Measurements from ENCODE around the gene WDR19.
"Not testable (repeated sequence)": the region's sequence is repeated elsewhere in the genome, so short reads cannot be mapped to it uniquely, and the experiment has no call there.

Gene WDR19

GRCh38 chr4:39181905-39182638 lies at the start of gene WDR19:
WDR19 (plus strand) TSS chr4:39182529; CDS start chr4:39182558, 29 bp downstream.
- DNase-seq (ENCODE audit: low read depth, low spot score), result peak; percentile 94
- Histone ChIP-seq H3K9ac (ENCODE audit: insufficient read length) (peak within 1 kb of the TSS; percentile 77), H3K36me3 (ENCODE audit: insufficient read depth, low read length) (peaks cover 7% of the 10 kb centered on the region; the same call in 1 of the 2 replicates), H3K4me3 (peak within 1 kb of the TSS; percentile 99), H3K9me3 (ENCODE audit: low read depth, low read length) (no peaks in the 10 kb centered on the region), H3K27ac (peak within 1 kb of the TSS; percentile 77; the same call in 1 of the 2 replicates)
- TF ChIP-seq POLR2AphosphoS5 (IDR thresholded peaks at IDR 0.05; ENCODE audit: borderline replicate concordance, low read depth, low read length), result peak; percentile 60
- TF ChIP-seq EZH2 (IDR thresholded peaks at IDR 0.05), result no peak
- TF ChIP-seq FOXP2 (optimal IDR thresholded peaks at IDR 0.05; ENCODE audit: control extremely low read depth, extremely low read length, insufficient read depth), result peak; percentile 58

DNA sequence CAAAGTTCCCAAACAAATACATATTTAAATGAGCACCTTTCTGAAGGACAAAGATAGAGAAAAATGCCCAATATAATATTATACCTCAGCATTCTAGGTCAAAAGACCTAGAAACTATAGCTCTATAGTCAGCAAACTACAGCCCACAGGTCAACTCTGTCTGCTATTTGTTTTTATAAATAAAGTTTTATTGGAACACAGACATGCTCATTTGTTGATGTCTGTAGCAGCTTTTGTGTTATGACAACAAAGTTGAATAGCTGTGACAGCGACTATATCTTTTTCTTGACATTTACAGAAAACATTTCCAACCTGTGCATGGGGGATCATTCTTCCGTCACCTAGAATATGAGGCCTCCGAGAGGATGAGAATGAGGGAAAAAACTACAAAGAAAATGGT lies 48.7 kb upstream of the WDR19 start:
- no peak overlapping the region for H3K27ac ChIP-seq

GRCh38 chr4:39134683-39135306 lies 47.5 kb upstream of the WDR19 start:
- DNase-seq (ENCODE audit: low read depth, low spot score), result no peak
- no peak overlapping the region for H3K9ac ChIP-seq (ENCODE audit: insufficient read length)
- peak overlapping the region; percentile 43; the same call in 1 of the 2 replicates for H3K4me3 ChIP-seq

More for the DNA sequence above, 48.7 kb upstream of the WDR19 start:
- Histone ChIP-seq H3K9ac (ENCODE audit: insufficient read length) (no peak overlapping the region), H3K36me3 (ENCODE audit: insufficient read depth, low read length) (no peaks in the 10 kb centered on the region), H3K9me3 (ENCODE audit: low read depth, low read length) (no peaks in the 10 kb centered on the region), H3K4me3 (no peak overlapping the region)
- no peak for DNase-seq (ENCODE audit: low read depth, low spot score)
- TF ChIP-seq EZH2 (IDR thresholded peaks at IDR 0.05) (no peak), POLR2AphosphoS5 (IDR thresholded peaks at IDR 0.05; ENCODE audit: borderline replicate concordance, low read depth, low read length) (no peak), FOXP2 (optimal IDR thresholded peaks at IDR 0.05; ENCODE audit: control extremely low read depth, extremely low read length, insufficient read depth) (no peak)

DNA sequence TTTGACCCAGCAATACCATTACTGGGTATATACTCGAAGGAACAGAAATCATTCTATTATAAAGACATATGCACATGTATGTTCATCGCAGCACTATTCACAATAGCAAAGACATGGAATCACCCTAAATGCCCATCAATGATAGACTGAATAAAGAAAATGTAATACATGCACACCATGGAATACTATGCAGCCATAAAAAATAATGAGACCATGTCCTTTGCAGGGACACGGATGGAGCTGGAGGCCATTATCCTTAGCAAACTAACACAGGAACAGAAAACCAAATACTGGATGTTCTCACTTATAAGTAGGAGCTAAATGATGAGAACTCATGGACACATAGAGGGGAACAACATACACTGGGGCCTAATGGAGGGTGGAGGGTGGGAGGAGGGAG lies 44.1 kb upstream of the WDR19 start:
- not testable (repeated sequence) for H3K4me3 ChIP-seq; H3K27ac ChIP-seq; H3K36me3 ChIP-seq (ENCODE audit: insufficient read depth, low read length); H3K9ac ChIP-seq (ENCODE audit: insufficient read length); H3K9me3 ChIP-seq (ENCODE audit: low read depth, low read length); DNase-seq (ENCODE audit: low read depth, low spot score)

More at GRCh38 chr4:39134683-39135306, 47.5 kb upstream of the WDR19 start:
- Histone ChIP-seq H3K36me3 (ENCODE audit: insufficient read depth, low read length) (no peaks in the 10 kb centered on the region), H3K9me3 (ENCODE audit: low read depth, low read length) (no peaks in the 10 kb centered on the region), H3K27ac (no peak overlapping the region)
- TF ChIP-seq POLR2AphosphoS5 (IDR thresholded peaks at IDR 0.05; ENCODE audit: borderline replicate concordance, low read depth, low read length) (no peak), FOXP2 (optimal IDR thresholded peaks at IDR 0.05; ENCODE audit: control extremely low read depth, extremely low read length, insufficient read depth) (no peak), EZH2 (IDR thresholded peaks at IDR 0.05) (no peak)

- DNase-seq (ENCODE audit: low read depth, low spot score), result no peak
- Histone ChIP-seq H3K9ac (ENCODE audit: insufficient read length) (no peak overlapping the region), H3K36me3 (ENCODE audit: insufficient read depth, low read length) (no peaks in the 10 kb centered on the region), H3K27ac (no peak overlapping the region), H3K9me3 (ENCODE audit: low read depth, low read length) (no peaks in the 10 kb centered on the region), H3K4me3 (no peak overlapping the region)
- TF ChIP-seq EZH2 (IDR thresholded peaks at IDR 0.05) (no peak), FOXP2 (optimal IDR thresholded peaks at IDR 0.05; ENCODE audit: control extremely low read depth, extremely low read length, insufficient read depth) (no peak), POLR2AphosphoS5 (IDR thresholded peaks at IDR 0.05; ENCODE audit: borderline replicate concordance, low read depth, low read length) (no peak)
Observed at GRCh38 chr4:39146211-39146610, 36.1 kb upstream of the WDR19 start.

DNA sequence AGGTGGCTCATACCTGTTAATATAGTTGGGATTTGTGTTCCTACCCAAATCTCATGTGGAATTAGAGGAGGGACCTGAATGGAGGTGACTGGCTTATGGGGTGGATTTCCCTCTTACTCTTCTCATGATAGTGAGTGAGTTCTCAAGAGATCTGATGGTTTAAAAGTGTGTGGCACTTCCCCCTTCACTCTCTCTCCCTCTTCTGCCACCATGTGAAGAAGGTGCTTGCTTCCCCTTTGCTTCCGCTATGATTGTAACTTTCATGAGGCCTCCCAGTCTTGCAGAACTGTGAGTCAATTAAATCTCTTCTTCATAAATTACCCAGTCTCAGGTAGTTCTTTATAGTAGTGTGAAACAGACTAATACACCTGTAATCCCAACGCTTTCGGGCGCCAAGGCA lies 28.3 kb upstream of the WDR19 start:
- H3K27ac ChIP-seq, result no peak overlapping the region
- no peak for DNase-seq (ENCODE audit: low read depth, low spot score)
- H3K4me3 ChIP-seq, result no peak overlapping the region
- no peaks in the 10 kb centered on the region for H3K36me3 ChIP-seq (ENCODE audit: insufficient read depth, low read length)
- TF ChIP-seq EZH2 (IDR thresholded peaks at IDR 0.05), result no peak
- no peak for TF ChIP-seq POLR2AphosphoS5 (IDR thresholded peaks at IDR 0.05; ENCODE audit: borderline replicate concordance, low read depth, low read length)
- no peak for TF ChIP-seq FOXP2 (optimal IDR thresholded peaks at IDR 0.05; ENCODE audit: control extremely low read depth, extremely low read length, insufficient read depth)
- no peaks in the 10 kb centered on the region for H3K9me3 ChIP-seq (ENCODE audit: low read depth, low read length)
- no peak overlapping the region for H3K9ac ChIP-seq (ENCODE audit: insufficient read length)

DNA sequence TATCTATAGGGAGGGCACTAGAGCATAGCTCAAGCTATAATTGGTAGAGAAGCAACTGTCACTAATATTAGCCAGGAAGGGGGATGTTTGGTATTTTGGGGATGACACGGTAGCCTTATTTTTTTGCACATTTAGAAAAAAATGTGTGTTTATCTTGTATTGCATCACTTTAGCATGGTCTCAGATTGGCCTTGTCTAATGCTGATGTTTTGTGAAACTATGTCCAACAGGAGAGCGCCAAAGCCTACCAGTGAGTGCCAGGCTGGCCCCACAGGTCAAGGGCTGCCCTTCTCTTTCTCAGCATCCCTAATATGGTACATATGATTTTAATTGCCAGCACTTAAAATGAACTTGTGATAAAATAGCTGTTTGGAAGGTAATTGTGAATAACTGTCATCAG lies 24.8 kb upstream of the WDR19 start:
- Histone ChIP-seq H3K36me3 (ENCODE audit: insufficient read depth, low read length) (no peaks in the 10 kb centered on the region), H3K27ac (no peak overlapping the region), H3K9ac (ENCODE audit: insufficient read length) (no peak overlapping the region), H3K9me3 (ENCODE audit: low read depth, low read length) (no peaks in the 10 kb centered on the region), H3K4me3 (no peak overlapping the region)
- TF ChIP-seq POLR2AphosphoS5 (IDR thresholded peaks at IDR 0.05; ENCODE audit: borderline replicate concordance, low read depth, low read length), result no peak
- TF ChIP-seq FOXP2 (optimal IDR thresholded peaks at IDR 0.05; ENCODE audit: control extremely low read depth, extremely low read length, insufficient read depth), result no peak
- TF ChIP-seq EZH2 (IDR thresholded peaks at IDR 0.05), result no peak
- no peak for DNase-seq (ENCODE audit: low read depth, low spot score)

DNA sequence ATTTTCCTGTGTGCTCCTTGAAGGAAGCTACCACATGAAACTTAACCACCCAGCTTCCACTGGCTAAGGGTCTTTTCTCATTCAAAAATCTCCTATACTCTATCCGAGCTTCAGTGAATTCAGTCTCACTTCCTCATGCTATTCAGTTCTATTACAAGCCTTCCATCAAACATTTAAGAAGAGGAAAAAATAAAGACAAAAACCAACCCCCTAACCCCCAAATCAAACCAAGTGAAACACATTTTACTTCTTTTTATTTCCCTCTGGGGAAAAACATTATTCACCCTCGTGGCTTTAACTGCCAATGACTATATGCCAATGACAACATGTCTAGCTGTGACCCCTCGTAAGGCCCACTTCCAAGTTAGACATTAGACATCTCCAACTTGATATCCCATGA lies 16.2 kb upstream of the WDR19 start:
- Histone ChIP-seq H3K4me3 (no peak overlapping the region), H3K36me3 (ENCODE audit: insufficient read depth, low read length) (no peaks in the 10 kb centered on the region), H3K9ac (ENCODE audit: insufficient read length) (no peak overlapping the region), H3K27ac (no peak overlapping the region), H3K9me3 (ENCODE audit: low read depth, low read length) (no peaks in the 10 kb centered on the region)
- TF ChIP-seq FOXP2 (optimal IDR thresholded peaks at IDR 0.05; ENCODE audit: control extremely low read depth, extremely low read length, insufficient read depth) (no peak), EZH2 (IDR thresholded peaks at IDR 0.05) (no peak), POLR2AphosphoS5 (IDR thresholded peaks at IDR 0.05; ENCODE audit: borderline replicate concordance, low read depth, low read length) (no peak)
- DNase-seq (ENCODE audit: low read depth, low spot score), result no peak
